Tibial nerve (tissue), 4 donors: Measurements from ENCODE around the gene PCSK5. TPM values are rescaled to one million over a fixed set of nuclear protein-coding genes. Genes with fewer than 3 reads are reported as not detected.

Source experiments
- DNase-seq, 2 donors: peaks; one replicate each; pipeline ENCODE4 v3.0.0-alpha.2; 2019; ENCODE audit warnings: low spot score in 2 of 2
- H3K27ac ChIP-seq, 4 donors: fragments of 200-600 bp; sonication (generic) in 3 of 4; one replicate each; pipeline ENCODE4 v1.5.1; 2017 to 2019; ENCODE audit warnings: mild to moderate bottlenecking in 1 of 4
- H3K27me3 ChIP-seq, 2 donors: fragments of 200-600 bp; sonication (generic) in 1 of 2; one replicate each; pipeline versions ENCODE4 v1.5.1 to v1.6.0; 2017 to 2019
- H3K36me3 ChIP-seq, 3 donors: fragments of 200-600 bp; sonication (generic); one replicate each; pipeline ENCODE4 v1.5.1; 2018 to 2019
- H3K4me1 ChIP-seq, 4 donors: fragments of 200-600 bp; sonication (generic) in 3 of 4; one replicate each; pipeline ENCODE4 v1.5.1; 2017 to 2019
- H3K4me3 ChIP-seq, 4 donors: fragments of 200-600 bp; sonication (generic) in 3 of 4; one replicate each; pipeline ENCODE4 v1.5.1; 2017 to 2019; ENCODE audit warnings: mild to moderate bottlenecking in 1 of 4, moderate library complexity in 1 of 4
- H3K9me3 ChIP-seq, 4 donors: fragments of 200-600 bp; sonication (generic) in 3 of 4; one replicate each; pipeline ENCODE4 v1.5.1; 2017 to 2019
- EP300 ChIP-seq, 2 donors: sonication (generic); formaldehyde crosslinking; IDR thresholded peaks; one replicate each; pipeline ENCODE4 v1.6.1; 2017; ENCODE audit warnings: antibody characterized with exemption in 2 of 2, mild to moderate bottlenecking in 1 of 2
- POLR2A ChIP-seq, 2 donors: fragments of 450-650 bp; IDR thresholded peaks; one replicate each; pipeline ENCODE4 v1.6.1; 2017; ENCODE audit warnings: antibody characterized with exemption in 2 of 2, mild to moderate bottlenecking in 2 of 2, moderate library complexity in 2 of 2
- WGBS, 2 donors: methylation state at CpG; one replicate each; pipeline ENCODE4 v1.1.5; 2018; 5-methylcytosine and 5-hydroxymethylcytosine counted together
- total RNA-seq, 4 donors: library from RNA; depleted of rRNA; stranded (reverse); fragments of >200 nt; gene quantifications; one replicate each; pipeline ENCODE4 v1.1.0, GENCODE V29; 2016
- TF ChIP-seq, protein P1 (sequence below), 5 experiments: fragments of 200-600 bp in 3 of 5; fragments of 450-650 bp in 2 of 5; sonication (generic) in 3 of 5; IDR thresholded peaks; one replicate each; pipeline ENCODE4 v1.5.1; 2016 to 2019; ENCODE audit warnings: antibody characterized with exemption in 5 of 5, mild to moderate bottlenecking in 3 of 5, moderate library complexity in 2 of 5

The PCSK5 gene
- total RNA-seq, 4 donors from 2014 or later: 12.5 to 32.7 (median 23.0) TPM

DNA sequence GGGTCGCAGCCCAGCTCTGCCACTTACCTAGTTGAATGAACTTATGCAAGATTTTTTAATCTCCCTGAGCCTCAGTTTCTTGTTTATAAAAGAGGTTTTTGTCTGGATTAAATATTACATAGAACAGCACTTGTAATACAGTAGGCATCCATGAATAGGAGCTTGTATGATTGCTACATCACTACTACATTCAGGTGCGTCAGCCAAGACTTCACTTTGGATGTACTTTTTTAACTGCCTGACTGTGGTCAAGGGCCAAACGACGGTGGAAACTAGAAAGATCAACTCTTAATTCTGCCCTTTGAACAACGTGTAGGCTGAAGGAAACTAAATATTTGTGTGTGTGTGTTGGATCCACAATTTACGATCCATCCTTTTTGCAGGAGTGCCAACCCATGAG, 330.9 kb downstream of the PCSK5 start:
- 66 to 77% methylated on average over 6 of the region's 6 CpGs for WGBS, 2 donors
- Histone ChIP-seq H3K4me3 (no peak overlapping the region), H3K4me1 (no peaks in the 10 kb centered on the region), H3K9me3 (no peaks in the 10 kb centered on the region), H3K36me3 (no peaks in the 10 kb centered on the region), H3K27me3 (no peaks in the 10 kb centered on the region), H3K27ac (no peak overlapping the region)
- no peak for TF ChIP-seq POLR2A (IDR thresholded peaks at IDR 0.05)
- TF ChIP-seq, protein P1, sequence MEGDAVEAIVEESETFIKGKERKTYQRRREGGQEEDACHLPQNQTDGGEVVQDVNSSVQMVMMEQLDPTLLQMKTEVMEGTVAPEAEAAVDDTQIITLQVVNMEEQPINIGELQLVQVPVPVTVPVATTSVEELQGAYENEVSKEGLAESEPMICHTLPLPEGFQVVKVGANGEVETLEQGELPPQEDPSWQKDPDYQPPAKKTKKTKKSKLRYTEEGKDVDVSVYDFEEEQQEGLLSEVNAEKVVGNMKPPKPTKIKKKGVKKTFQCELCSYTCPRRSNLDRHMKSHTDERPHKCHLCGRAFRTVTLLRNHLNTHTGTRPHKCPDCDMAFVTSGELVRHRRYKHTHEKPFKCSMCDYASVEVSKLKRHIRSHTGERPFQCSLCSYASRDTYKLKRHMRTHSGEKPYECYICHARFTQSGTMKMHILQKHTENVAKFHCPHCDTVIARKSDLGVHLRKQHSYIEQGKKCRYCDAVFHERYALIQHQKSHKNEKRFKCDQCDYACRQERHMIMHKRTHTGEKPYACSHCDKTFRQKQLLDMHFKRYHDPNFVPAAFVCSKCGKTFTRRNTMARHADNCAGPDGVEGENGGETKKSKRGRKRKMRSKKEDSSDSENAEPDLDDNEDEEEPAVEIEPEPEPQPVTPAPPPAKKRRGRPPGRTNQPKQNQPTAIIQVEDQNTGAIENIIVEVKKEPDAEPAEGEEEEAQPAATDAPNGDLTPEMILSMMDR (IDR thresholded peaks at IDR 0.05): no peak
- TF ChIP-seq EP300 (IDR thresholded peaks at IDR 0.05): no peak
- DNase-seq: no peak

DNA sequence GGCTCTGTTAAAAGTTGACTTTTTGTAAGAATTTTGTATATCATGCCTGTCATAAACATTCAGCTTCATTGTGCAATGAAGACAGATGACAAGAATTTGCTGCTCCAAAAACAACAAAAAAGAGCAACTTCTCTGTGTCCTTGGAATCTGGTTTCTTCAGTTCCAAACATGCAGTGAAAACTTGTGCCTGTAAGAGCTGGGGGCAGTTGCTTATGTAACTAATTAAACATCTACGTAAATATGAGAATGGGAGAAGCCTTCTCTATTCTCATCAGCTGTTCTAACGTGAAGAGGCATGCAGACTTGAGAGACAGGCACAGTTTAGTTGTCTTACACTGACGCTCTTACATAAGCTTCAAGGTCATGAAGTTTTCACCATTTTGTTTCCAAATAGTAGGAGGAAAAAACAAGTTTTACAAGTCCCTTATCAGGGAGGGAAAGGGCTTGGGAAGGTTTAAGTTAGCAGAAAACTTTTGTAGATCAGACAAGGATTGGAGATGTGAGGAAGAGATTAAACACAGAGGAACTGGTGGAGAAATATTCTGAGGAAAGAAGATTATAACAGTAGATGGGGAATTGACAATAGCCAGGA, 333.4 kb downstream of the PCSK5 start:
- no peaks in the 10 kb centered on the region for H3K36me3 ChIP-seq
- no peaks in the 10 kb centered on the region for H3K4me1 ChIP-seq
- H3K4me3 ChIP-seq: no peak overlapping the region
- H3K27ac ChIP-seq: no peak overlapping the region
- TF ChIP-seq POLR2A (IDR thresholded peaks at IDR 0.05): no peak
- TF ChIP-seq, protein P1 (IDR thresholded peaks at IDR 0.05): no peak
- TF ChIP-seq EP300 (IDR thresholded peaks at IDR 0.05): no peak
- DNase-seq: no peak
- no peaks in the 10 kb centered on the region for H3K9me3 ChIP-seq
- H3K27me3 ChIP-seq: no peaks in the 10 kb centered on the region
- 54 to 58% methylated on average over 3 of the region's 3 CpGs for WGBS, 2 donors

DNA sequence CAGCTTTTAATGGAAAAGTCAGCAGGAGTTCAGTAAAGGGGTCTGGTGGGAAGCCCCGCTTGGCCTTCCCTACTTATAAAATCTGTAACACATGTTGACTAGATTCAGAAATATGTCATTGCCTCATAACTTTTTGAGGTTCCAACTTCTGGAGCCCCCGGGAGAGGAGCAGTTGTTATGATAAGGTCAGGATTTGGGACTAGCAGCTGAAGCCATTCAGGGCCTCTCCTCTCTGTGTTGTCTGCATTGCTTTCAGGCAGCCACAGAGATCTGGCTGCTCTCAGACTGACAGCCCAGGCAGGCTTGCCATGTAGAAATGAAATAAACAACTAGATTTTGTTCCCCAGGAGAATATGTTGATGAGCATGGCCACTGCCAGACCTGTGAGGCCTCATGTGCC, 336.7 kb downstream of the PCSK5 start:
- TF ChIP-seq, protein P1 (IDR thresholded peaks at IDR 0.05): no peak
- TF ChIP-seq POLR2A (IDR thresholded peaks at IDR 0.05) (no peak), EP300 (IDR thresholded peaks at IDR 0.05) (no peak)
- H3K9me3 ChIP-seq: no peaks in the 10 kb centered on the region
- no peaks in the 10 kb centered on the region for H3K27me3 ChIP-seq
- H3K36me3 ChIP-seq: no peaks in the 10 kb centered on the region
- no peak overlapping the region for H3K27ac ChIP-seq
- H3K4me3 ChIP-seq: no peak overlapping the region
- WGBS, 2 donors: 79 to 85% methylated on average over 2 of the region's 2 CpGs
- H3K4me1 ChIP-seq: no peaks in the 10 kb centered on the region
- DNase-seq: no peak

DNA sequence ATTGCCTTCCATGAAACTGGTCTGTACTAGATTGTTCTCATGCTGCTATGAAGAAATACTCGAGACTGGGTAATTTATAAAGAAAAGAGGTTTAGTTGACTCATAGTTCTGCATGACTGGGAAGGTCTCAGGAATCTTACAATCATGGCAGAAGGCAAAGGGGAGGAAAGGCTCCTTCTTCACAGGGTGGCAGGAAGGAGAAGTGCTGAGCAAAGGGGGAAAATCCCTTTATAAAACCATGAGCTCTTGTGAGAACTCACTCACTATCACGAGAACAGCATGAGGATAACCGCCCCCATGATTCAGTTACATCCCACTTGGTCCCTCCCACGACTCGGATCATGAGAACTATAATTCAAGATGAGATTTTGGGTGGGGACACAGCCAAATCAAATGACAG, 340.5 kb downstream of the PCSK5 start:
- Histone ChIP-seq H3K4me1 (no peaks in the 10 kb centered on the region), H3K4me3 (no peak overlapping the region), H3K27ac (no peak overlapping the region), H3K27me3 (no peaks in the 10 kb centered on the region), H3K9me3 (no peaks in the 10 kb centered on the region), H3K36me3 (no peaks in the 10 kb centered on the region)
- WGBS, 2 donors: 82% methylated on average over 5 of the region's 5 CpGs
- TF ChIP-seq, protein P1 (IDR thresholded peaks at IDR 0.05): no peak
- no peak for TF ChIP-seq POLR2A (IDR thresholded peaks at IDR 0.05)
- no peak for TF ChIP-seq EP300 (IDR thresholded peaks at IDR 0.05)
- DNase-seq: no peak

DNA sequence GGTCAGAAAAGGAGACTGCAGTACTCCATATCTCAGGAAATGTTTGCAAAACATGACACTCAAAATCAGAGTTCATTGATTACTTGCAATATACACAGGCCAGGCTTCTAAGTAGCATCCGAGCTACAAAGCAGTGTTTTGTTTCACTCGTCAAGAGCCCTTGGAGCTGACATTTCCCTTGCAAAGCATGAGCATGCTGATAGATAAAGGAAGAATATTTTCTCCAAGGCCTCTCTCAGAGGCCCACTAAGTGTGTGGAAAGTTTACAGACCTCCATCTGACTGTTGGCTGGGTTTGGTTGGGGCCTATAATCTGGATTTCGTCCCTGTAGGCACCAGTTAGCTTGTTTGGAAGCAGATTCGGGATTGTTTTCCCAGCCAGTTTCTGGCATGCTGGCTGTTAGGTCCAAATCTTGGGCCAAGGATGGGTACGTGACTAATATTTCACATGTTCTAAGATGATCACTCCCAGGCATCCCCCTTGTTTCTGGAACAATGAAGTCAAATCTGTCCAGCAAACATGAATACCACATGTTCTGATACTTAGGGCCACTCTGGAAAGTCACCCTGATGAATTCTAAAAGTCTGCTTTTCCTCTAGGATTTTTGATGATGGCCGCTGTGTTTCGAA, 342.5 kb downstream of the PCSK5 start:
- 71% methylated on average over 7 of the region's 7 CpGs for WGBS, 2 donors
- no peak for TF ChIP-seq EP300 (IDR thresholded peaks at IDR 0.05)
- TF ChIP-seq, protein P1 (IDR thresholded peaks at IDR 0.05): no peak
- TF ChIP-seq POLR2A (IDR thresholded peaks at IDR 0.05): no peak
- H3K36me3 ChIP-seq: no peaks in the 10 kb centered on the region
- no peak overlapping the region for H3K4me3 ChIP-seq
- no peaks in the 10 kb centered on the region for H3K9me3 ChIP-seq
- no peaks in the 10 kb centered on the region for H3K27me3 ChIP-seq
- no peak for DNase-seq
- no peak overlapping the region for H3K27ac ChIP-seq
- no peaks in the 10 kb centered on the region for H3K4me1 ChIP-seq
